NOMO-1 treated with dmso at 0.1 percent for 144 hours (cell line): Measurements from ENCODE around the gene SLC9A9.

Source experiments
- DNase-seq: peaks from one replicate; lab custom pipeline; 2025; ENCODE audit not compliant: unreplicated experiment; lab: John Stamatoyannopoulos, UW

The SLC9A9 gene

DNA sequence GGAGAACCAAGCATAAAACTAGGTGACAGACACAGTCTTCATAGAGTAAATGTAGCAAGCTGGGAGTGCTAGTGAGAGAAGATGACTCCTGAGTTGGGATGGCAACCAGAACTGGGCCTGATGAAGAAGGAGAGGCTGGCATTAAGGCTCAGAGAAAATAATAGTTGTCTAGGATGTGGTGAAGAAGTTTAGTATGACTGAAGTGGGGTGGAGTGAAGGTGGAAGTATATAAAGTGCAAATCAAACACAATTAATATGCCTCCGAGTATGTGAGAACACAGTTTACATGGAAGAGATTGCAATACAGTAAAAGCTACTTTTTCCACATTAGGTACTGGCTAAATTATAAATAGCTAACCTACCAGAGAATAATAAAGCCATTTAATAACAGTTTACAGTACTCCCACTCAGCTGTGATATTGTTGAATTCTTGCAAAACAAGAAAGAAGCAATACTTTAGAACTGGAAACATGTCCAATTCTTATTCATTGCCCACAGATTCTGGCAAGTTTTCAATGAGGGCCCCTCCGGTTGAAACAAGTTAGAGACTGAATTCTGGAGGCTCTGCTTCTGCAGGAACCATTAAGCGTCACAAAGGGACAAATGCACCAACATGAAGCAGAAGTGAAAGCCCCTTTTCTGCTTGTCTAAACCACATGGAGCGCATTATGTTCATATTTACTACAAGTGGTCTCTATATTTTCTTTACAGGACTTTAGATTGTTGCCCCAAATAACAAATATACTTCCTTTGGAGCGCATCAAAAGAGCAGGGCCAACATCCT lies 243.7 kb downstream of the SLC9A9 start:
- DNase-seq = peak; percentile 28

- no peak for DNase-seq
Measured at GRCh38 chr3:143603774-143604173, 244.5 kb downstream of the SLC9A9 start.

DNA sequence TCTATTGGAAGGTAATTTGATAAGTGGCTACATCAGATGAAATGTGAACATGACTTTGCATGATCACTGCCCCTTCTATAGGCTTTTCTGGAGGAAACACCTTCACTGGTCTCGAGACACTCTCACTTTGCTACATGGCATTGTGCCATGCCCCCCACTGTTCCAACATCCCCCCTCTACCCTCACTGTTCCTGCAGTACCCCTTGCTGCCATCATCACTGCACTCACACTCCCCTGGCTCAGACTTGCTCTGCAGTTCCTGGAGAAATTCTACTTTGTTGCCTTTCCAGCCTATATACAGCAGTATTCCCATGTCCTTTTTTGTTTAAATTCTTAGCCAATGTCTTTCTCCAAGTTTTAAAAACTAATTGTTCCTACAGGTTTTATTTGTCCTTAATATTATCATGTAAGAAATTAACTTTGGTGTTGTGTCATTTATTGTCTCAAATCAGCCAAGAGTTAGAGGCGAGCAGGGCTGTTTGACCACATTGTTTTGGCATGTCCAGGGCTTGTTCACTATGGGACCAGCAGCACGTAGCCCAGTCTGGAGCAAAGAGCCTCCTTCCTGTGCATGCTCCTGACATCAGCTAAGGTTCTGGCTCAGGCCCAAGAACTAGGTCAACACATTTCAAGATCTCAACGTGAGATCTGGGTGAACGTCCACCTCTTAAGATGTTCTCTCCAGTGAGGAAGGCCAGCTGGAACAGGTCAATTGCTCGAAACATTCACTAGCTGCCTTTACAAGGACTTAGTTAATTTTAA lies 246.4 kb downstream of the SLC9A9 start:
- DNase-seq = no peak

- peak; percentile 66 for DNase-seq
Measured at GRCh38 chr3:143600756-143601718, 247.2 kb downstream of the SLC9A9 start.

DNA sequence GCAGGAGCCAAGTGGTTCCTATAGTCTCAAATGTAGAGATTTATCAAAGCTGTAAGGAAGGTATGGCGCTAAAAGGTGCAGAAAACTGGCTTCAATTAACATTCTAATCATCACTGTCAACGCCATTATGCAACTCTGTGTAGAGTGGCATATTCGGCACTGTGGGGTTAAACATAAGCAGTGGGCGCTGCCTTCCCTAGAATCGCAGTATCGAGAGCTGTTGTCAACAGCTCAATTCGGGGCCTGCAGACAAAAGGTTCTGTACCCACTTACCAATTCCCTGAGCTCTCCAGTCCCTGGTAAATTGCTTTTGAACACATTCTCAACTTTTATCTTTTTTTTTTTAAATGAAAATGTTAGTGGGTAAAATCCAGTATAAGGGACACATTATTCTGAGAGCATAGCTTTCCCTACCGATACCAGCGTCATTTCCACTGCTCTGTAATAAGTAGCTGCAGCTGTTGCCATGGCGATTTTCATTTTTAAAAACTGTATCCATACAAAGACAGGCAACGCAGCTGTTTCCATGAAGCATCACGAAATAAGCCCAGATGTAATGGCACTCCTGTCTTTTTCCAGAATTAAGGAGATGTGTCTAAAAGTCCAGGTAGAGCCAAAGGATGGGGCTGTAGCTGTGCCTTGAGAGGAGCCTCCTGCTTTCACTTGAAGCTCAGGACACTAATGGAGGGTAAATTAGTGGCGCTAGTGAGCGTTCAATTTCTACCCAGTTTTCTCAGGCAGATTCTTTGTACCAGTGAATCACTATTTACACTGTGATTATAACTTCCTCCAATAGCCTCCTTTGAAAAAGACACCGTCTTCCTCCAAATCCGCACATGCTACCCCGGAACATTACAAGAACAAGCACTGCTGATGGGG lies 250.3 kb downstream of the SLC9A9 start:
- DNase-seq = no peak

DNA sequence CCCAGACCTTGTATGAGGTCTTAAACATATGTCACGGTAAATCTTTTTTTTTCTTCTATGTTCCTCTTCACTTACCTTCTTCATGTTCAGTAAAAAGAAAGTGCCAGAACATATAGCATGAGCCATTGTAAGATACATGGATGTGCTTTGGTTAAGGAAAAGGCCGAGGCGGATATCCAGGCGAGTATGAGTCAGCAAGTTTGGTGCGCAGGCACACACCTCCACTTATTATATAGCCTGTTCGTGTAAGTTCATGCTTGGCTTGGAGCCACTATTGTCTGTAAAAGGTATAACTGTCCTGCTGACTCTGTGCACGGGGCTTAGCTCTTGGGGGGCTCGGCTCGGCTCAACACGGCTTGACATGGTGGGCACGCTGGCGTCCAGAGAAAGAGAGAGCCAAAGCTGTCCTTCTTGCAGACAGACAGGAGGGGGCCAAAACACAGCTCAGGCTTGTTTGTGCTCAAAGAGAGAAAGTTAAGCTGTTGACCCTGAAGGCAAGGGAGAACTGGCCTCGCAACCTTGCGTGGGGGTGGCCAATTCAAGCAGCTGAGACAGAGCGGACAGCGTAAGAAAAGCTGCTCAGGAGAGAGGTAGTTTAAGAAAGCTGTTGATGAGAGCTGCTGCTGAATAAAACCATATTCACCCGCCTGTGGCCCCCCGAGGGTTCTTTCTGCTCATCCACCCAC lies 251.2 kb downstream of the SLC9A9 start:
- no peak for DNase-seq

- DNase-seq = peak; percentile 24
Measured at GRCh38 chr3:143595456-143596077, 252.7 kb downstream of the SLC9A9 start.

- DNase-seq = no peak
Measured at GRCh38 chr3:143594206-143594605, 254.1 kb downstream of the SLC9A9 start.

- DNase-seq = no peak
Measured at GRCh38 chr3:143590660-143591059, 257.6 kb downstream of the SLC9A9 start.

GRCh38 chr3:143586576-143586975 lies 261.7 kb downstream of the SLC9A9 start:
- DNase-seq = no peak

DNA sequence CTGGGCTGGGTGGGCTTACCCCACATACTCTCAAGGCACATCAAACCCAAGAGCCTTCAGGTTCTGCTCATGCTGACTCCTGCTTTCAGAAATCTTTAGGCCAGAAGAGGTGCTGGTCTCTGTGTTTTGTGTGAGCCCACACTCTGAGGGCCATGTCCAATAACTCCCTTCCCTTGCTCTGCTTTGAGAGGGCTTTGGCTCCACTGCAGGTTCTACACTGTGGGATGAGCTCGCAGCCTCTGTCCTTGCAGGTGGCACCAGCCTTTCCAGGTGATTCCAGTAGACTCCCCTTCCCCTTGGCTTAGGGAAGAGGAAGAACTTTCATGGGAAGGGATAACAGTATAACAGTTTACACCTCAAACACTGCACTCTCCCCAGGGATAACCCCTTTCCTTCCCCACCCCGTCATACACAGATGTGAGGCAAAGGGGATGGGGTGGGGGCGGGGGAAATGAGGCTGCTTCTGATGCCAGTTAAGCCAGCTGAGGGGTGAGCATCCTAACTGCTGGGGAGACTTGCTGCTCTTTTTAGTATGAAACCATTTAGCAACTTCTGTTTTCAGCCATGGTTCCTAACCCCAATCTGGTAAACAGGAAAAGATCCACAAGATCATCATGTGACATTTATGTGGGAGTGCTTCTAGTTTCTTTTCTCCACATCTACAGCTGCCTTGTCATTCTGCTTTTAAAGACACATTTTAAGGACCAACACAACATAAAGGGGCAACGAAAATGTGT lies 262.4 kb downstream of the SLC9A9 start:
- DNase-seq = no peak

- DNase-seq = no peak
Measured at GRCh38 chr3:143584474-143584873, 263.8 kb downstream of the SLC9A9 start.

- no peak for DNase-seq
Measured at GRCh38 chr3:143581972-143582722, 266.1 kb downstream of the SLC9A9 start.

DNA sequence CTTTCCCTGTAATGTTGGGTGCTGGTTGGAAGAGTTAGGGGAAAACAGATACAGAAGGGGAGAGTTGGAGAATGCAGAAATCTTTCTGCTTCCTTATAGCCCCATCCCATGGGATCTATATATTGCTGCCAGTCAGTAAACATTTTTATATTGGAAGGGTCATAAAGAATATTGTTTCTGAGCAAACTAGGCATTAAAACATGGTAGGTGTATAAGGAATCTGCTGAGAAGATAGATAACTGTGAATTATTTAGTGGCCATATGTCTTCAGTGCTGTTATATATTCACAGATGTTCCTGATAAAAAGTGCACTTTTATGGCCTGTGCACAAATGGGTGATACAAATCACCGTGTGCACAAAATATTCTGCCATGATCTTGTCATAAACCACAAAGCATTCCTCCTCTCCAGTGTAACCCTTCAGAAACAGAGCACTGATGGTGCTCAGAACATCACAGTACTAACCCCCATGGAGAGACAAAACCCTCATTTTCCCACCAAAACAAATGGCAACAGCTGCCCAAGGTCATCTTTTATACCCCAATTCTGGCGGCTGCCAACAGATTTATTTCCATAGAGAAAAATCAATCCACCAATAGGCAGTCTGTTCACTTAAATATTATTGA lies 269.3 kb downstream of the SLC9A9 start:
- DNase-seq = no peak

DNA sequence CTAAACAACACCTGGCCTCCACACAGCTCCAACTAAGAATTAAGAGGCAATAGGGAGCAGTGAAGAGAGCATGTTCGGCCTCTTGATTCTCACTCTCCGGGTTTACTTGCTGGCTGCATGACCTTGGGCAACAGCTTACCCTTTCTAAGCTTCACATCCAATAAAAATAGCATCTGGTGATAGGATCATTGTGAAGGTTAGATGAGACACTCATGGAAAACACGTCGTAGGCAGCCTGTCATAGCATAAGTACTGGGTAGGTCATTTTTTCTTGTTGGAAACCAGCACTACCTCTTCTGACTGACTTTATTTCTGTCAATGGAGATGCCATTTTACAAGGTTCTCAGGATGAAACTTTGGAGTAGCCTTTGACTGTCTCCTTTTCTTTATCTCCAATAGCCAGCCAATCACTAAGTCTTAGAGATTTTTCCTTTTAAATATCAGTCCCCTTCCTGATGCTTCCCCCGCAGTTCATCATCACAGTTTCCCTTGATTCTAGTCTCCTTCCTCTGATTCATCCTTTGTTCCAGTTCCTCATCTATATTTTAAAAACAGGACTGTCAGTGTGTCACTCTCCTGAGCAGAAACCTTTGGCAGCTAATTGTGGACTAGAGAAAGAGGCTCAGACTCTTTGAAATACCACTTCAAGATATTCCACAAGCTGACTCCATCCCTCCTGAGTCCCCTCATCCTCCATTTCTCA lies 271.5 kb downstream of the SLC9A9 start:
- DNase-seq = no peak

- DNase-seq = no peak
Measured at GRCh38 chr3:143574933-143575332, 273.3 kb downstream of the SLC9A9 start.
